H9 (cell line): Measurements from ENCODE around the gene IGF2BP2. TPM values are rescaled to one million over a fixed set of nuclear protein-coding genes. Genes with fewer than 3 reads are reported as not detected.

Experiments
- DNase-seq: peaks from one replicate; pipeline ENCODE4 v3.0.0-alpha.2; 2017
- H2AFZ ChIP-seq: one replicate; pipeline ENCODE4 v1.6.1; 2013; ENCODE audit warnings: mild to moderate bottlenecking, low read length, control low read depth, moderate library complexity
- H2AK5ac ChIP-seq: 2 replicates; pipeline ENCODE4 v1.6.1; 2013; ENCODE audit warnings: low read length, control low read depth, mixed read lengths; ENCODE audit not compliant: insufficient read length
- H2BK120ac ChIP-seq: one replicate; pipeline ENCODE4 v1.6.1; 2013; ENCODE audit warnings: low read depth, mild to moderate bottlenecking, low read length, control low read depth, inconsistent platforms; ENCODE audit not compliant: poor library complexity, severe bottlenecking
- H2BK12ac ChIP-seq: 2 replicates; pipeline ENCODE4 v1.6.1; 2013; ENCODE audit warnings: low read length, control low read depth, mixed read lengths, low read depth; ENCODE audit not compliant: insufficient read length
- H2BK15ac ChIP-seq: 2 replicates; pipeline ENCODE4 v1.6.1; 2013; ENCODE audit warnings: low read depth, low read length, control low read depth
- H2BK20ac ChIP-seq: one replicate; pipeline ENCODE4 v1.6.1; 2013; ENCODE audit warnings: low read depth, mild to moderate bottlenecking, low read length, control low read depth, inconsistent platforms; ENCODE audit not compliant: poor library complexity, severe bottlenecking
- H2BK5ac ChIP-seq: 2 replicates; pipeline ENCODE4 v1.6.1; 2013; ENCODE audit warnings: low read length, control low read depth, mixed read lengths; ENCODE audit not compliant: insufficient read length
- H3K14ac ChIP-seq: 2 replicates; pipeline ENCODE4 v1.6.1; 2013; ENCODE audit warnings: low read length, control low read depth; ENCODE audit not compliant: insufficient read depth
- H3K18ac ChIP-seq: 2 replicates; pipeline ENCODE4 v1.6.1; 2013; ENCODE audit warnings: low read depth, mild to moderate bottlenecking, mixed read lengths, low read length, control low read depth; ENCODE audit not compliant: insufficient read length
- H3K23ac ChIP-seq: 2 replicates; pipeline ENCODE4 v1.6.1; 2013; ENCODE audit warnings: low read length, control low read depth, mixed read lengths, low read depth; ENCODE audit not compliant: insufficient read length
- H3K23me2 ChIP-seq: 2 replicates; pipeline ENCODE4 v1.6.1; 2013; ENCODE audit warnings: low read depth, mild to moderate bottlenecking, mixed read lengths, low read length, control low read depth; ENCODE audit not compliant: insufficient read length, poor library complexity, severe bottlenecking
- H3K27ac ChIP-seq: 2 replicates; pipeline ENCODE4 v1.5.1; 2013; ENCODE audit warnings: low read length, control low read depth, mixed read lengths, low read depth; ENCODE audit not compliant: insufficient read length
- H3K27me3 ChIP-seq: 2 replicates; pipeline ENCODE4 v1.6.1; 2013; ENCODE audit warnings: low read length, control low read depth, inconsistent platforms; ENCODE audit not compliant: insufficient read depth
- H3K4ac ChIP-seq: 2 replicates; pipeline ENCODE4 v1.6.1; 2013; ENCODE audit warnings: low read depth, mild to moderate bottlenecking, control low read depth, inconsistent platforms, low read length, moderate library complexity
- H3K4me1 ChIP-seq: 2 replicates; pipeline ENCODE4 v1.6.1; 2013; ENCODE audit warnings: low read length, control low read depth, inconsistent platforms; ENCODE audit not compliant: insufficient read depth
- H3K4me2 ChIP-seq: 2 replicates; pipeline ENCODE4 v1.6.1; 2013; ENCODE audit warnings: low read length, control low read depth, mixed read lengths; ENCODE audit not compliant: insufficient read length, insufficient read depth
- H3K56ac ChIP-seq: 2 replicates; pipeline ENCODE4 v1.6.1; 2013; ENCODE audit warnings: low read depth, mild to moderate bottlenecking, mixed read lengths, low read length, control low read depth; ENCODE audit not compliant: insufficient read length
- H3K79me1 ChIP-seq: 2 replicates; pipeline ENCODE4 v1.6.1; 2013; ENCODE audit warnings: low read depth, mild to moderate bottlenecking, moderate library complexity, low read length, control low read depth, inconsistent platforms; ENCODE audit not compliant: insufficient read depth, poor library complexity, severe bottlenecking
- H3K79me2 ChIP-seq: 2 replicates; pipeline ENCODE4 v1.6.1; 2013; ENCODE audit warnings: low read length, control low read depth, inconsistent platforms; ENCODE audit not compliant: insufficient read depth
- H3K9ac ChIP-seq: 2 replicates; pipeline ENCODE4 v1.6.1; 2013; ENCODE audit warnings: low read length, control low read depth, mixed read lengths; ENCODE audit not compliant: insufficient read length; ENCODE audit errors: extremely low read depth
- H3K9me3 ChIP-seq: one replicate; pipeline ENCODE4 v1.6.1; 2013; ENCODE audit warnings: low read depth, low read length, inconsistent platforms; ENCODE audit not compliant: control insufficient read depth
- H3T11ph ChIP-seq: one replicate; pipeline ENCODE4 v1.6.1; 2013; ENCODE audit warnings: mild to moderate bottlenecking, low read length, control low read depth, inconsistent platforms
- H4K20me1 ChIP-seq: one replicate; pipeline ENCODE4 v1.6.1; 2013; ENCODE audit not compliant: control insufficient read depth, insufficient read length, insufficient read depth
- H4K5ac ChIP-seq: 2 replicates; pipeline ENCODE4 v1.6.1; 2013; ENCODE audit warnings: low read depth, mild to moderate bottlenecking, mixed read lengths, low read length, control low read depth; ENCODE audit not compliant: insufficient read length
- H4K8ac ChIP-seq: replicated peaks from 2 replicates; pipeline ENCODE4 v1.6.1; 2013; ENCODE audit warnings: low read length, control low read depth, mixed read lengths, low read depth; ENCODE audit not compliant: insufficient read length
- H4K91ac ChIP-seq: 2 replicates; pipeline ENCODE4 v1.6.1; 2013; ENCODE audit warnings: low read depth, mild to moderate bottlenecking, moderate library complexity, mixed read lengths, low read length, control low read depth; ENCODE audit not compliant: insufficient read length
- H3K27ac Mint-ChIP-seq, 3 experiments: 2 replicates in 2 of 3; 3 replicates in 1 of 3; pipeline ENCODE4 v1.8.0; 2020 to 2021; ENCODE audit warnings: mixed read lengths in 3 of 3, mild to moderate bottlenecking in 1 of 3, moderate library complexity in 1 of 3
- H3K27me3 Mint-ChIP-seq: 2 replicates; pipeline ENCODE4 v1.8.0; 2021; ENCODE audit warnings: low read depth, mild to moderate bottlenecking, moderate library complexity, mixed read lengths
- H3K36me3 Mint-ChIP-seq, 3 experiments: 2 replicates in 2 of 3; 3 replicates in 1 of 3; pipeline ENCODE4 v1.8.0; 2020 to 2021; ENCODE audit warnings: low read depth in 3 of 3, mixed read lengths in 3 of 3; ENCODE audit not compliant: insufficient read depth in 1 of 3
- H3K4me1 Mint-ChIP-seq, 2 experiments: 2 replicates each; pipeline ENCODE4 v1.8.0; 2020; ENCODE audit warnings: mixed read lengths in 2 of 2
- H3K4me3 Mint-ChIP-seq, 2 experiments: 2 replicates in 1 of 2; 3 replicates in 1 of 2; pipeline ENCODE4 v1.8.0; 2020 to 2021; ENCODE audit warnings: mild to moderate bottlenecking in 2 of 2, mixed read lengths in 2 of 2, moderate library complexity in 1 of 2
- H3K9me3 Mint-ChIP-seq, 2 experiments: 2 replicates in 1 of 2; 3 replicates in 1 of 2; pipeline ENCODE4 v1.8.0; 2020; ENCODE audit warnings: mild to moderate bottlenecking in 2 of 2, mixed read lengths in 2 of 2, moderate library complexity in 1 of 2
- WGBS: extraction: QIAGEN DNeasy Blood & Tissue Kit; methylation state at CpG from one replicate; pipeline ENCODE4 v1.1.7; 2013; ENCODE audit warnings: missing lambda C conversion rate, low lambda C conversion rate, mixed read lengths; ENCODE audit not compliant: insufficient read length; ENCODE audit errors: extremely low coverage; 5-methylcytosine and 5-hydroxymethylcytosine counted together
- total RNA-seq: library from RNA; stranded (reverse); gene quantifications from 2 replicates; pipeline ENCODE4 v1.2.1, GENCODE V29; 2021
- TF ChIP-seq, protein P1 (sequence below): fragments of 200-600 bp; sonication (generic); conservative IDR thresholded peaks from 3 replicates; pipeline ENCODE4 v1.8.0; 2021; ENCODE audit warnings: antibody characterized with exemption, mild to moderate bottlenecking

Gene IGF2BP2
- total RNA-seq, 1 experiment from 2014 or later: 130 TPM

- Mint-ChIP-seq H3K27ac (no peak overlapping the region; a peak in 1 of 7 replicates), H3K27me3 (no peaks in the 10 kb centered on the region), H3K9me3 (no peaks in the 10 kb centered on the region), H3K4me3 (no peak overlapping the region), H3K36me3 (peaks cover 32 to 56% (median 54%) of the 10 kb centered on the region in 3 experiments; a peak in 6 of 7 replicates), H3K4me1 (peaks cover 0 to 7% of the 10 kb centered on the region in 2 experiments; a peak in 3 of 4 replicates)
- no peak overlapping the region for H2BK120ac ChIP-seq
- H3K79me1 ChIP-seq: peaks cover 3% of the 10 kb centered on the region
- H2BK15ac ChIP-seq: no peak overlapping the region
- no peaks in the 10 kb centered on the region for H3K9me3 ChIP-seq
- H2BK20ac ChIP-seq: no peak overlapping the region
- no CpG with 5 or more reads among the region's 4 CpGs for WGBS
- H2AK5ac ChIP-seq: no peak overlapping the region
- H2AFZ ChIP-seq: no peak overlapping the region
- H4K20me1 ChIP-seq: no peaks in the 10 kb centered on the region
- H3K4me2 ChIP-seq: no peak overlapping the region
- H4K91ac ChIP-seq: no peak overlapping the region
- H3K56ac ChIP-seq: no peak overlapping the region
- no peaks in the 10 kb centered on the region for H3K23me2 ChIP-seq
- H3K14ac ChIP-seq: no peak overlapping the region
- H3K23ac ChIP-seq: no peak overlapping the region
- DNase-seq: no peak
- TF ChIP-seq, protein P1, sequence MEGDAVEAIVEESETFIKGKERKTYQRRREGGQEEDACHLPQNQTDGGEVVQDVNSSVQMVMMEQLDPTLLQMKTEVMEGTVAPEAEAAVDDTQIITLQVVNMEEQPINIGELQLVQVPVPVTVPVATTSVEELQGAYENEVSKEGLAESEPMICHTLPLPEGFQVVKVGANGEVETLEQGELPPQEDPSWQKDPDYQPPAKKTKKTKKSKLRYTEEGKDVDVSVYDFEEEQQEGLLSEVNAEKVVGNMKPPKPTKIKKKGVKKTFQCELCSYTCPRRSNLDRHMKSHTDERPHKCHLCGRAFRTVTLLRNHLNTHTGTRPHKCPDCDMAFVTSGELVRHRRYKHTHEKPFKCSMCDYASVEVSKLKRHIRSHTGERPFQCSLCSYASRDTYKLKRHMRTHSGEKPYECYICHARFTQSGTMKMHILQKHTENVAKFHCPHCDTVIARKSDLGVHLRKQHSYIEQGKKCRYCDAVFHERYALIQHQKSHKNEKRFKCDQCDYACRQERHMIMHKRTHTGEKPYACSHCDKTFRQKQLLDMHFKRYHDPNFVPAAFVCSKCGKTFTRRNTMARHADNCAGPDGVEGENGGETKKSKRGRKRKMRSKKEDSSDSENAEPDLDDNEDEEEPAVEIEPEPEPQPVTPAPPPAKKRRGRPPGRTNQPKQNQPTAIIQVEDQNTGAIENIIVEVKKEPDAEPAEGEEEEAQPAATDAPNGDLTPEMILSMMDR: no peak
- H3K79me2 ChIP-seq: no peaks in the 10 kb centered on the region
- H4K5ac ChIP-seq: no peak overlapping the region
- H3K9ac ChIP-seq: no peak overlapping the region
- H2BK5ac ChIP-seq: no peak overlapping the region
- H3K27ac ChIP-seq: no peak overlapping the region
- no peak overlapping the region for H4K8ac ChIP-seq
- no peak overlapping the region for H3K18ac ChIP-seq
- H3K4me1 ChIP-seq: no peaks in the 10 kb centered on the region
- H3K4ac ChIP-seq: no peak overlapping the region
- H2BK12ac ChIP-seq: no peak overlapping the region
- no peak overlapping the region for H3T11ph ChIP-seq
- H3K27me3 ChIP-seq: no peaks in the 10 kb centered on the region
These were observed 144.6 kb downstream of the IGF2BP2 start for GRCh38 chr3:185680231-185680630.
